Airway epithelial cell (primary cell): Measurements from ENCODE around the gene PNPLA1. TPM values are rescaled to one million over a fixed set of nuclear protein-coding genes. Genes with fewer than 3 reads are reported as not detected.

ENCODE experiments used
- total RNA-seq: library from RNA; depleted of rRNA; stranded (reverse); fragments of >200 nt; gene quantifications from 2 replicates; pipeline ENCODE4 v1.2.3, GENCODE V29; 2015

Gene PNPLA1
- 0.14 and 0.23 TPM in 2 replicates for total RNA-seq

GRCh38 chr6:36269834-36270705 is at the start of gene PNPLA1:
Gene PNPLA1 (plus strand): TSS chr6:36270060. CDS start chr6:36270460, 400 bp downstream.

DNA sequence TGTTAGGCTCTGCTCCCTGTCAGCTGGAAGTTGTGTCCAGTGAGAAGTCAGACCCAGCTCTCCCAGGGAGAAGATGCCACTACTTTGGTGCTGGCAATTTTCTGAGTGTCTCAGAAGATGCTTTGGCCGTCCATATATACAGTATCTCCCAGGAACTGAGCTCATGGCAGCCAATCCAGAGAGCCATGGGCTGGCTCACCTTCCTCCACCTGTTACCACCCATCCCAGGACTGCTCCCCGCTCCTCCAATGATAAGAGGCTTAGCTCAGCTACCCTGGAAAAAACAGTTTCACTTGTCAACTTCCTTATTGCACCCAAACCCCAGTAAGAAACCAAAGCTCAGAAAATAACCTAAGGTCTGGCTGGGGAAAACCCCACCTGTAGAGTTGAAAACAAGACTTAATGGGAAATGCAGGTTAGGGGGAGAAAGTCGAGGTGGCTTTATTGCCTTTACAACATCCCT is 67.0 kb downstream of the PNPLA1 start, which contains the start of gene BNIP5:
TSS of gene BNIP5 (minus strand) at position 110 of the 463 bp plus-strand sequence. CDS start 6,198 bp downstream, outside the sequence.

Other genes starting within 250 kb of the PNPLA1 start
- gene SLC26A8, start 245.4 kb upstream of the PNPLA1 start, total RNA-seq = not detected in 2 replicates
- 46.7 and 48.8 TPM in 2 replicates for gene MAPK14, start 242.3 kb upstream of the PNPLA1 start, total RNA-seq
- 80.4 and 102 TPM in 2 replicates for gene MAPK13, start 139.5 kb upstream of the PNPLA1 start, total RNA-seq
- gene BRPF3, start 73.3 kb upstream of the PNPLA1 start, total RNA-seq = 5.8 and 7.8 TPM in 2 replicates
- 0.21 TPM in 1 of 2 replicates, not detected in the other for gene BNIP5, start 66.8 kb downstream of the PNPLA1 start, total RNA-seq
- gene ETV7, start 117.6 kb downstream of the PNPLA1 start, total RNA-seq = 0.14 and 0.51 TPM in 2 replicates
- gene PXT1, start 172.8 kb downstream of the PNPLA1 start, total RNA-seq = not detected in 2 replicates
- gene KCTD20, start 172.9 kb downstream of the PNPLA1 start, total RNA-seq = 17.3 and 27.4 TPM in 2 replicates